ENCODE results near the gene ZMYM2. TPM values are rescaled to one million over a fixed set of nuclear protein-coding genes. Genes with fewer than 3 reads are reported as not detected.

ZMYM2 gene
- polyA plus RNA-seq, 3 donors: 6.7 to 32.6 (median 8.5) TPM

DNA sequence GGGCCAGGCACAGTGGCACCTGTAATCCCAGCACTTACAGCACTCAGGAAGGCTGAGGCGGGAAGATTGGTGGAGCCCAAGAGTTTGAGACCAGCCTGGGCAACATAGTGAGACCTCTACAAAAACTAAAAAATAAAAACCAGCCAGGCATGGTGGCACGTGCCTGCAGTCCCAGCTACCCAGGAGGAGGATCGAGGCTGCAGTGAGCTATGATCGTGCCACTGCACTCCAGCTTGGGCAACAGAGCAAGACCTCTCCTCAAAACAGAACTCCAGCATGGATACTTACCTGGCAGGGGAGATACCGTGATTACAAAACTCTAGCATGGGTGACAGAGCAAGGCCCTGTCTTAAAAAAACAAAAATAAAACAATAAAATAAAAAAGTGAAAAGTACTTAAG lies 107.0 kb downstream of the ZMYM2 start:
- Mint-ChIP-seq H3K9me3 (no peaks in the 10 kb centered on the region), H3K27ac (peak overlapping the region in 2 of 7 donors; percentile 15 to 41), H3K4me1 (no peaks in the 10 kb centered on the region), H3K4me3 (no peak overlapping the region), H3K36me3 (peaks cover 61 to 73% of the 10 kb centered on the region in 2 donors), H3K27me3 (ENCODE audit: low read depth in 3 of 3) (no peaks in the 10 kb centered on the region)
- Histone ChIP-seq H2AFZ (ENCODE audit: insufficient read depth, low read depth, low read length, poor library complexity, severe bottlenecking) (no peak overlapping the region), H3K27ac (ENCODE audit: low read depth in 1 of 2, low read length in 2 of 2) (no peak overlapping the region), H3K9ac (ENCODE audit: insufficient read depth, low read length, poor library complexity, severe bottlenecking) (no peak overlapping the region), H3K27me3 (ENCODE audit: control insufficient read depth in 2 of 2, insufficient read depth in 2 of 2, low read length in 2 of 2) (no peaks in the 10 kb centered on the region), H3K9me3 (replicated peaks in 1 of 2; ENCODE audit: control insufficient read depth in 1 of 2, insufficient read depth in 1 of 2, low read length in 2 of 2) (no peaks in the 10 kb centered on the region), H3K4me1 (ENCODE audit: control insufficient read depth in 1 of 2, insufficient read depth in 2 of 2, low read length in 2 of 2) (no peaks in the 10 kb centered on the region), H4K20me1 (ENCODE audit: insufficient read depth, low read length) (no peaks in the 10 kb centered on the region), H3K4me2 (replicated peaks; ENCODE audit: extremely low read depth, low read length, poor library complexity, severe bottlenecking) (no peak overlapping the region), H3K36me3 (replicated peaks in 1 of 2; ENCODE audit: control insufficient read depth in 1 of 2, insufficient read depth in 2 of 2, low read length in 2 of 2) (peaks cover 74 to 89% of the 10 kb centered on the region in 2 donors), H3K79me2 (ENCODE audit: insufficient read depth, low read length) (no peaks in the 10 kb centered on the region), H3K4me3 (replicated peaks in 1 of 3; ENCODE audit: low read depth in 2 of 3, low read length in 3 of 3) (no peak overlapping the region)
- TF ChIP-seq, protein P1, sequence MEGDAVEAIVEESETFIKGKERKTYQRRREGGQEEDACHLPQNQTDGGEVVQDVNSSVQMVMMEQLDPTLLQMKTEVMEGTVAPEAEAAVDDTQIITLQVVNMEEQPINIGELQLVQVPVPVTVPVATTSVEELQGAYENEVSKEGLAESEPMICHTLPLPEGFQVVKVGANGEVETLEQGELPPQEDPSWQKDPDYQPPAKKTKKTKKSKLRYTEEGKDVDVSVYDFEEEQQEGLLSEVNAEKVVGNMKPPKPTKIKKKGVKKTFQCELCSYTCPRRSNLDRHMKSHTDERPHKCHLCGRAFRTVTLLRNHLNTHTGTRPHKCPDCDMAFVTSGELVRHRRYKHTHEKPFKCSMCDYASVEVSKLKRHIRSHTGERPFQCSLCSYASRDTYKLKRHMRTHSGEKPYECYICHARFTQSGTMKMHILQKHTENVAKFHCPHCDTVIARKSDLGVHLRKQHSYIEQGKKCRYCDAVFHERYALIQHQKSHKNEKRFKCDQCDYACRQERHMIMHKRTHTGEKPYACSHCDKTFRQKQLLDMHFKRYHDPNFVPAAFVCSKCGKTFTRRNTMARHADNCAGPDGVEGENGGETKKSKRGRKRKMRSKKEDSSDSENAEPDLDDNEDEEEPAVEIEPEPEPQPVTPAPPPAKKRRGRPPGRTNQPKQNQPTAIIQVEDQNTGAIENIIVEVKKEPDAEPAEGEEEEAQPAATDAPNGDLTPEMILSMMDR (IDR thresholded peaks at IDR 0.05): no peak
- no peak for DNase-seq
- 100% methylated on average over 2 of the region's 5 CpGs for WGBS (ENCODE audit: insufficient coverage)
- intact Hi-C loops (cut with micrococcal nuclease): no loop called here

DNA sequence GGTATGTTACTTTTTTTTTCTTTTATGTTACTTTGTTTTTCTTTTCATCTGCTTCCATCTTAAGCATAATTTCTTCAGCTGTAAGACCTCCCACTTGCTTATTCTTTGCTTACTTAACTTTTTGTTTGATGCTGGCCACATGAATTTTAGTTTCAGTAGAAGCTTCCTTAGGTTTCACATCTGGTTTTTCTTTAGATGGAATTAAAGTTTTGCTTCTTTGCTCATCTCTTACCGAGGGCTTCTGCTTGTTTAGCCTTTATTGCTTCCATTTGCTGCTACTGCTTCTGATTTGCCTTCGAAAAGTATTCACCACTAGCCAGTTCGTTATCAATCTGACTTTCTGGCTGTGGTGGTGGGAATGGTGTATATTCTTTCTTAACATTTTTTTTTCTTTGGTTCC lies 111.4 kb downstream of the ZMYM2 start:
- TF ChIP-seq, protein P1 (IDR thresholded peaks at IDR 0.05): no peak
- Mint-ChIP-seq H3K36me3 (peaks cover 52 to 68% of the 10 kb centered on the region in 2 donors), H3K27ac (no peak overlapping the region)

More for the DNA sequence above, 111.4 kb downstream of the ZMYM2 start:
- peaks cover 53 to 68% of the 10 kb centered on the region in 2 donors for H3K36me3 ChIP-seq (replicated peaks in 1 of 2; ENCODE audit: control insufficient read depth in 1 of 2, insufficient read depth in 2 of 2, low read length in 2 of 2)
- no peak overlapping the region for H3K4me2 ChIP-seq (replicated peaks; ENCODE audit: extremely low read depth, low read length, poor library complexity, severe bottlenecking)
- H3K4me1 Mint-ChIP-seq: peaks cover 24% of the 10 kb centered on the region
- no peak overlapping the region for H2AFZ ChIP-seq (ENCODE audit: insufficient read depth, low read depth, low read length, poor library complexity, severe bottlenecking)
- H3K9me3 Mint-ChIP-seq: peaks cover 0 to 4% (median 2%) of the 10 kb centered on the region in 7 donors
- H3K4me3 ChIP-seq (replicated peaks in 1 of 3; ENCODE audit: low read depth in 2 of 3, low read length in 3 of 3): no peak overlapping the region
- H4K20me1 ChIP-seq (ENCODE audit: insufficient read depth, low read length): peaks cover 3% of the 10 kb centered on the region
- intact Hi-C loops (cut with micrococcal nuclease): loop anchor here in 1 of 2 donors (10.0 kb wide), 1 partner anchor 55 kb away; no protein-coding TSS in a partner anchor
- H3K4me1 ChIP-seq (ENCODE audit: control insufficient read depth in 1 of 2, insufficient read depth in 2 of 2, low read length in 2 of 2): peaks cover 16 to 19% of the 10 kb centered on the region in 2 donors
- no peaks in the 10 kb centered on the region for H3K9me3 ChIP-seq (replicated peaks in 1 of 2; ENCODE audit: control insufficient read depth in 1 of 2, insufficient read depth in 1 of 2, low read length in 2 of 2)
- no peak overlapping the region for H3K9ac ChIP-seq (ENCODE audit: insufficient read depth, low read length, poor library complexity, severe bottlenecking)
- no CpG with 5 or more reads among the region's 3 CpGs for WGBS (ENCODE audit: insufficient coverage)
- H3K27ac ChIP-seq (ENCODE audit: low read depth in 1 of 2, low read length in 2 of 2): no peak overlapping the region
- no peaks in the 10 kb centered on the region for H3K79me2 ChIP-seq (ENCODE audit: insufficient read depth, low read length)
- peaks cover 0 to 1% (median 0%) of the 10 kb centered on the region in 3 donors for H3K27me3 Mint-ChIP-seq (ENCODE audit: low read depth in 3 of 3)
- DNase-seq: no peak
- no peak overlapping the region for H3K4me3 Mint-ChIP-seq
- H3K27me3 ChIP-seq (ENCODE audit: control insufficient read depth in 2 of 2, insufficient read depth in 2 of 2, low read length in 2 of 2): no peaks in the 10 kb centered on the region
